Nephron (organoid): ENCODE measurements around the gene NECTIN1.

Experiments used
- H3K27ac Mint-ChIP-seq, 3 experiments: 2 replicates each; pipeline ENCODE4 v1.8.0; 2020; ENCODE audit warnings: mixed read lengths in 3 of 3, mild to moderate bottlenecking in 2 of 3, moderate library complexity in 1 of 3
- H3K27me3 Mint-ChIP-seq: 2 replicates; pipeline ENCODE4 v1.8.0; 2021; ENCODE audit warnings: low read depth, mild to moderate bottlenecking, moderate library complexity, mixed read lengths
- H3K36me3 Mint-ChIP-seq: 2 replicates; pipeline ENCODE4 v1.8.0; 2020; ENCODE audit warnings: low read depth, mixed read lengths
- H3K4me1 Mint-ChIP-seq: 2 replicates; pipeline ENCODE4 v1.8.0; 2020; ENCODE audit warnings: mixed read lengths
- H3K4me3 Mint-ChIP-seq, 3 experiments: 2 replicates each; pipeline ENCODE4 v1.8.0; 2020; ENCODE audit warnings: mild to moderate bottlenecking in 3 of 3, mixed read lengths in 3 of 3, moderate library complexity in 2 of 3
- H3K9me3 Mint-ChIP-seq: 2 replicates; pipeline ENCODE4 v1.8.0; 2020; ENCODE audit warnings: mixed read lengths
- CTCF ChIP-seq, 3 experiments: fragments of 200-600 bp; sonication (generic); IDR thresholded peaks; one replicate each; pipeline ENCODE4 v1.5.0; 2021; ENCODE audit warnings: antibody characterized with exemption in 3 of 3; ENCODE audit not compliant: unreplicated experiment in 3 of 3

Gene NECTIN1

DNA sequence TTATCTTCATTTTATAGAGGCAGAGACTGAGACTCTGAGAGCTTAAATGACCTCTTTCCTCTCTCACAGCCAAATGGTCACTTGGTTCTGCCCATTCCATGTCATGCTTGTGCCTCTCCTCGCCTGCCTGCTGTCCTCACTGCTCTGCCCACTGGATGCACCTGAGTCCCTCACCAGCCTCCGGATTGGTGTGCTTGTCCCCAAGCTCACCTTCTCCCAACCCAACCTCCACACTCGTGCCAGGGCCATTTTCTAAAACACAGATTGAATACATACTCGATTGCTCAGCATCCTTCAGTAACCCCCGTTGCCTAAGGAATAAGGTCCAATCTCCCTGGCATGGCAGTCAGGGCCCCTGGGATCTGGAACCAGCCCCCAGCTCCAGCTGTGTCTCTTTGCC lies 28.4 kb upstream of the NECTIN1 start:
- H3K4me1 Mint-ChIP-seq, result peaks cover 19% of the 10 kb centered on the region
- no peaks in the 10 kb centered on the region for H3K9me3 Mint-ChIP-seq
- no peak for TF ChIP-seq CTCF (IDR thresholded peaks at IDR 0.05; ENCODE audit: unreplicated experiment in 3 of 3)
- H3K27ac Mint-ChIP-seq, result no peak overlapping the region
- H3K27me3 Mint-ChIP-seq, result peaks cover 17% of the 10 kb centered on the region
- H3K4me3 Mint-ChIP-seq, result no peak overlapping the region
- H3K36me3 Mint-ChIP-seq, result no peaks in the 10 kb centered on the region

- no peak for TF ChIP-seq CTCF (IDR thresholded peaks at IDR 0.05; ENCODE audit: unreplicated experiment in 3 of 3)
- H3K9me3 Mint-ChIP-seq, result no peaks in the 10 kb centered on the region
- peaks cover 30% of the 10 kb centered on the region for H3K4me1 Mint-ChIP-seq
- H3K36me3 Mint-ChIP-seq, result no peaks in the 10 kb centered on the region
- no peak overlapping the region for H3K4me3 Mint-ChIP-seq
- H3K27me3 Mint-ChIP-seq, result peaks cover 23% of the 10 kb centered on the region
- H3K27ac Mint-ChIP-seq, result no peak overlapping the region
Measured at GRCh38 chr11:119756169-119756865, 27.3 kb upstream of the NECTIN1 start.

- Mint-ChIP-seq H3K36me3 (no peaks in the 10 kb centered on the region), H3K27ac (no peak overlapping the region), H3K4me3 (no peak overlapping the region), H3K9me3 (no peaks in the 10 kb centered on the region), H3K4me1 (peaks cover 31% of the 10 kb centered on the region), H3K27me3 (peaks cover 17% of the 10 kb centered on the region)
- no peak for TF ChIP-seq CTCF (IDR thresholded peaks at IDR 0.05; ENCODE audit: unreplicated experiment in 3 of 3)
Measured at GRCh38 chr11:119755356-119756071, 26.5 kb upstream of the NECTIN1 start.

- TF ChIP-seq CTCF (IDR thresholded peaks at IDR 0.05; ENCODE audit: unreplicated experiment in 3 of 3), result no peak
Measured at GRCh38 chr11:119754656-119755355, 25.8 kb upstream of the NECTIN1 start.

DNA sequence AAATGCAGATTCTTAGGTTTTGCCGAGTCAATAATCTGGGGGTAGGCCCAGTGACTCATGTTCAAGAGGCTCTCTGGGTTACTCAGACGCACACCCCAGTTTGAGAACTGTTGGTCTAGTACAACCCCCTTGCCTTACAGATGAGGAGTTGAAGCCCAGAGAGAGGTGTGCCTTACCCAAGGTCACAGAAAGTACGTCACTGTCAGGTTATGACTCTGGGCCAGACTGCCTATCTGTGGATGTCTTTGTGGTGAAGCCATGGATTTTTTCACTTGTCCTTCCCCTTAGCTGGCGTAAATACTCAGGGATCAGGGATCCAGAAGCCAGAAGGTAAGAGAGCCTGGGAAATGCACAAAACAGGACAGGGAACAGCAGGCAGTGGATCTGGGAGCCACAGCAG lies 25.2 kb upstream of the NECTIN1 start:
- Mint-ChIP-seq H3K27ac (no peak overlapping the region), H3K4me3 (no peak overlapping the region), H3K36me3 (no peaks in the 10 kb centered on the region), H3K4me1 (peaks cover 31% of the 10 kb centered on the region), H3K27me3 (peaks cover 10% of the 10 kb centered on the region), H3K9me3 (no peaks in the 10 kb centered on the region)
- TF ChIP-seq CTCF (IDR thresholded peaks at IDR 0.05; ENCODE audit: unreplicated experiment in 3 of 3), result no peak

More at GRCh38 chr11:119754656-119755355, 25.8 kb upstream of the NECTIN1 start:
- Mint-ChIP-seq H3K4me3 (no peak overlapping the region), H3K4me1 (peaks cover 31% of the 10 kb centered on the region), H3K9me3 (no peaks in the 10 kb centered on the region), H3K27me3 (peaks cover 11% of the 10 kb centered on the region), H3K36me3 (no peaks in the 10 kb centered on the region), H3K27ac (no peak overlapping the region)
